Transverse colon (tissue), 3 donors: ENCODE data around the gene SIK3.
"Not testable (repeated sequence)": the region's sequence is repeated elsewhere in the genome, so short reads cannot be mapped to it uniquely, and the experiment has no call there.

Source experiments
- EP300 ChIP-seq: sonication (generic); formaldehyde crosslinking; IDR thresholded peaks from one replicate; pipeline ENCODE4 v1.6.1; 2017; ENCODE audit warnings: antibody characterized with exemption, low read depth
- POLR2A ChIP-seq: fragments of 450-650 bp; IDR thresholded peaks from one replicate; pipeline ENCODE4 v1.6.1; 2016; ENCODE audit warnings: antibody characterized with exemption, mild to moderate bottlenecking, moderate library complexity
- TF ChIP-seq, protein P1 (sequence below), 5 experiments: fragments of 200-600 bp in 3 of 5; fragments of 450-650 bp in 2 of 5; sonication (generic) in 3 of 5; IDR thresholded peaks; 1 replicate in 2 of 5; 2 replicates in 3 of 5; pipeline ENCODE4 v1.5.1; 2016 to 2017; ENCODE audit warnings: antibody characterized with exemption in 5 of 5, inconsistent platforms in 3 of 5, mild to moderate bottlenecking in 2 of 5, moderate library complexity in 1 of 5

DNA sequence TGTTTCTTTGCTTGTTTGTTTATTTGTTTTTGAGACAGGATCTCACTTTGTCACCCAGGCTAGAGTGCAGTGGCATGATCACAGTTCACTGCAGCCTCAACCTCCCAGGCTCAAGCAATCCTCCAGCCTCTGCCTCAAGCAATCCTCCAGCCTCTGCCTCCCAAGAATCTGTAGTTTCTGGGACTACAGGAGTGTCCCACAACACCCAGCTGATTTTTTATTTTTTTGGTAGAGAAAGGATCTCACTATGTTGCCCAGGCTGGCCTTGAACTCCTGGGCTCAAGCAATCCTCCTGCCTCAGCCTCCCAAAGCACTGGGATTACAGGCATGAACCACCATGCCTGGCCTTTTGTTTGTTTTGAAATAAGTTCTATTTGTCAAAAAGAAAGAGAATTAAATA, 296.6 kb downstream of the SIK3 start:
- TF ChIP-seq EP300, POLR2A: not testable (repeated sequence)
- TF ChIP-seq, protein P1, sequence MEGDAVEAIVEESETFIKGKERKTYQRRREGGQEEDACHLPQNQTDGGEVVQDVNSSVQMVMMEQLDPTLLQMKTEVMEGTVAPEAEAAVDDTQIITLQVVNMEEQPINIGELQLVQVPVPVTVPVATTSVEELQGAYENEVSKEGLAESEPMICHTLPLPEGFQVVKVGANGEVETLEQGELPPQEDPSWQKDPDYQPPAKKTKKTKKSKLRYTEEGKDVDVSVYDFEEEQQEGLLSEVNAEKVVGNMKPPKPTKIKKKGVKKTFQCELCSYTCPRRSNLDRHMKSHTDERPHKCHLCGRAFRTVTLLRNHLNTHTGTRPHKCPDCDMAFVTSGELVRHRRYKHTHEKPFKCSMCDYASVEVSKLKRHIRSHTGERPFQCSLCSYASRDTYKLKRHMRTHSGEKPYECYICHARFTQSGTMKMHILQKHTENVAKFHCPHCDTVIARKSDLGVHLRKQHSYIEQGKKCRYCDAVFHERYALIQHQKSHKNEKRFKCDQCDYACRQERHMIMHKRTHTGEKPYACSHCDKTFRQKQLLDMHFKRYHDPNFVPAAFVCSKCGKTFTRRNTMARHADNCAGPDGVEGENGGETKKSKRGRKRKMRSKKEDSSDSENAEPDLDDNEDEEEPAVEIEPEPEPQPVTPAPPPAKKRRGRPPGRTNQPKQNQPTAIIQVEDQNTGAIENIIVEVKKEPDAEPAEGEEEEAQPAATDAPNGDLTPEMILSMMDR (IDR thresholded peaks at IDR 0.05): not testable (repeated sequence)
